Measurements from ENCODE around the gene EEF1AKMT2. TPM values are rescaled to one million over a fixed set of nuclear protein-coding genes. Genes with fewer than 3 reads are reported as not detected.

EEF1AKMT2 gene
- total and polyA plus RNA-seq, 2 of the 13 experiments (the other 11 are each of a cell fraction or from before 2014, with no cell fraction given), result 11.3 to 19.3 TPM

- TF ChIP-seq ZFP90 (CRISPR knock-in tag; IDR thresholded peaks at IDR 0.05; ENCODE audit: borderline replicate concordance), result no peak
- TF ChIP-seq ZIK1 (CRISPR knock-in tag; IDR thresholded peaks at IDR 0.05; ENCODE audit: borderline replicate concordance, low read depth), result no peak
- TF ChIP-seq ZBTB3 (CRISPR knock-in tag; IDR thresholded peaks at IDR 0.05; ENCODE audit: borderline replicate concordance, low read depth), result no peak
- TF ChIP-seq, protein P1, sequence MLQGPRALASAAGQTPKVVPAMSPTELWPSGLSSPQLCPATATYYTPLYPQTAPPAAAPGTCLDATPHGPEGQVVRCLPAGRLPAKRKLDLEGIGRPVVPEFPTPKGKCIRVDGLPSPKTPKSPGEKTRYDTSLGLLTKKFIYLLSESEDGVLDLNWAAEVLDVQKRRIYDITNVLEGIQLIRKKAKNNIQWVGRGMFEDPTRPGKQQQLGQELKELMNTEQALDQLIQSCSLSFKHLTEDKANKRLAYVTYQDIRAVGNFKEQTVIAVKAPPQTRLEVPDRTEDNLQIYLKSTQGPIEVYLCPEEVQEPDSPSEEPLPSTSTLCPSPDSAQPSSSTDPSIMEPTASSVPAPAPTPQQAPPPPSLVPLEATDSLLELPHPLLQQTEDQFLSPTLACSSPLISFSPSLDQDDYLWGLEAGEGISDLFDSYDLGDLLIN (CRISPR knock-in tag; IDR thresholded peaks at IDR 0.05; ENCODE audit: borderline replicate concordance), result no peak
- no peak for TF ChIP-seq CBX2 (IDR thresholded peaks at IDR 0.05; ENCODE audit: low read depth, low read length)
- TF ChIP-seq CBX2 (CRISPR knock-in tag; IDR thresholded peaks at IDR 0.05; ENCODE audit: low read depth), result no peak
- TF ChIP-seq MAFG (CRISPR knock-in tag; IDR thresholded peaks at IDR 0.05), result no peak
- TF ChIP-seq, protein P2, sequence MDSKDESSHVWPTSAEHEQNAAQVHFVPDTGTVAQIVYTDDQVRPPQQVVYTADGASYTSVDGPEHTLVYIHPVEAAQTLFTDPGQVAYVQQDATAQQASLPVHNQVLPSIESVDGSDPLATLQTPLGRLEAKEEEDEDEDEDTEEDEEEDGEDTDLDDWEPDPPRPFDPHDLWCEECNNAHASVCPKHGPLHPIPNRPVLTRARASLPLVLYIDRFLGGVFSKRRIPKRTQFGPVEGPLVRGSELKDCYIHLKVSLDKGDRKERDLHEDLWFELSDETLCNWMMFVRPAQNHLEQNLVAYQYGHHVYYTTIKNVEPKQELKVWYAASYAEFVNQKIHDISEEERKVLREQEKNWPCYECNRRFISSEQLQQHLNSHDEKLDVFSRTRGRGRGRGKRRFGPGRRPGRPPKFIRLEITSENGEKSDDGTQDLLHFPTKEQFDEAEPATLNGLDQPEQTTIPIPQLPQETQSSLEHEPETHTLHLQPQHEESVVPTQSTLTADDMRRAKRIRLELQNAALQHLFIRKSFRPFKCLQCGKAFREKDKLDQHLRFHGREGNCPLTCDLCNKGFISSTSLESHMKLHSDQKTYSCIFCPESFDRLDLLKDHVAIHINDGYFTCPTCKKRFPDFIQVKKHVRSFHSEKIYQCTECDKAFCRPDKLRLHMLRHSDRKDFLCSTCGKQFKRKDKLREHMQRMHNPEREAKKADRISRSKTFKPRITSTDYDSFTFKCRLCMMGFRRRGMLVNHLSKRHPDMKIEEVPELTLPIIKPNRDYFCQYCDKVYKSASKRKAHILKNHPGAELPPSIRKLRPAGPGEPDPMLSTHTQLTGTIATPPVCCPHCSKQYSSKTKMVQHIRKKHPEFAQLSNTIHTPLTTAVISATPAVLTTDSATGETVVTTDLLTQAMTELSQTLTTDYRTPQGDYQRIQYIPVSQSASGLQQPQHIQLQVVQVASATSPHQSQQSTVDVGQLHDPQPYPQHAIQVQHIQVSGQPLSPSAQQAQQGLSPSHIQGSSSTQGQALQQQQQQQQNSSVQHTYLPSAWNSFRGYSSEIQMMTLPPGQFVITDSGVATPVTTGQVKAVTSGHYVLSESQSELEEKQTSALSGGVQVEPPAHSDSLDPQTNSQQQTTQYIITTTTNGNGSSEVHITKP (CRISPR knock-in tag; IDR thresholded peaks at IDR 0.05; ENCODE audit: low read depth), result no peak
- TF ChIP-seq DNMT3B (CRISPR knock-in tag; conservative IDR thresholded peaks at IDR 0.05), result no peak
Measured at GRCh38 chr10:124744102-124745050, 47.3 kb downstream of the EEF1AKMT2 start, which contains the start of gene FAM53B (continued).
